H9 (cell line): ENCODE data around the gene TMEM51. TPM values are rescaled to one million over a fixed set of nuclear protein-coding genes. Genes with fewer than 3 reads are reported as not detected.

Source experiments
- DNase-seq: peaks from one replicate; pipeline ENCODE4 v3.0.0-alpha.2; 2017
- H2AFZ ChIP-seq: one replicate; pipeline ENCODE4 v1.6.1; 2013; ENCODE audit warnings: mild to moderate bottlenecking, low read length, control low read depth, moderate library complexity
- H2AK5ac ChIP-seq: 2 replicates; pipeline ENCODE4 v1.6.1; 2013; ENCODE audit warnings: low read length, control low read depth, mixed read lengths; ENCODE audit not compliant: insufficient read length
- H2BK120ac ChIP-seq: one replicate; pipeline ENCODE4 v1.6.1; 2013; ENCODE audit warnings: low read depth, mild to moderate bottlenecking, low read length, control low read depth, inconsistent platforms; ENCODE audit not compliant: poor library complexity, severe bottlenecking
- H2BK12ac ChIP-seq: 2 replicates; pipeline ENCODE4 v1.6.1; 2013; ENCODE audit warnings: low read length, control low read depth, mixed read lengths, low read depth; ENCODE audit not compliant: insufficient read length
- H2BK15ac ChIP-seq: 2 replicates; pipeline ENCODE4 v1.6.1; 2013; ENCODE audit warnings: low read depth, low read length, control low read depth
- H2BK20ac ChIP-seq: one replicate; pipeline ENCODE4 v1.6.1; 2013; ENCODE audit warnings: low read depth, mild to moderate bottlenecking, low read length, control low read depth, inconsistent platforms; ENCODE audit not compliant: poor library complexity, severe bottlenecking
- H2BK5ac ChIP-seq: 2 replicates; pipeline ENCODE4 v1.6.1; 2013; ENCODE audit warnings: low read length, control low read depth, mixed read lengths; ENCODE audit not compliant: insufficient read length
- H3K14ac ChIP-seq: 2 replicates; pipeline ENCODE4 v1.6.1; 2013; ENCODE audit warnings: low read length, control low read depth; ENCODE audit not compliant: insufficient read depth
- H3K18ac ChIP-seq: 2 replicates; pipeline ENCODE4 v1.6.1; 2013; ENCODE audit warnings: low read depth, mild to moderate bottlenecking, mixed read lengths, low read length, control low read depth; ENCODE audit not compliant: insufficient read length
- H3K23ac ChIP-seq: 2 replicates; pipeline ENCODE4 v1.6.1; 2013; ENCODE audit warnings: low read length, control low read depth, mixed read lengths, low read depth; ENCODE audit not compliant: insufficient read length
- H3K23me2 ChIP-seq: 2 replicates; pipeline ENCODE4 v1.6.1; 2013; ENCODE audit warnings: low read depth, mild to moderate bottlenecking, mixed read lengths, low read length, control low read depth; ENCODE audit not compliant: insufficient read length, poor library complexity, severe bottlenecking
- H3K27ac ChIP-seq: 2 replicates; pipeline ENCODE4 v1.5.1; 2013; ENCODE audit warnings: low read length, control low read depth, mixed read lengths, low read depth; ENCODE audit not compliant: insufficient read length
- H3K27me3 ChIP-seq: 2 replicates; pipeline ENCODE4 v1.6.1; 2013; ENCODE audit warnings: low read length, control low read depth, inconsistent platforms; ENCODE audit not compliant: insufficient read depth
- H3K4ac ChIP-seq: 2 replicates; pipeline ENCODE4 v1.6.1; 2013; ENCODE audit warnings: low read depth, mild to moderate bottlenecking, control low read depth, inconsistent platforms, low read length, moderate library complexity
- H3K4me1 ChIP-seq: 2 replicates; pipeline ENCODE4 v1.6.1; 2013; ENCODE audit warnings: low read length, control low read depth, inconsistent platforms; ENCODE audit not compliant: insufficient read depth
- H3K4me2 ChIP-seq: 2 replicates; pipeline ENCODE4 v1.6.1; 2013; ENCODE audit warnings: low read length, control low read depth, mixed read lengths; ENCODE audit not compliant: insufficient read length, insufficient read depth
- H3K56ac ChIP-seq: 2 replicates; pipeline ENCODE4 v1.6.1; 2013; ENCODE audit warnings: low read depth, mild to moderate bottlenecking, mixed read lengths, low read length, control low read depth; ENCODE audit not compliant: insufficient read length
- H3K79me1 ChIP-seq: 2 replicates; pipeline ENCODE4 v1.6.1; 2013; ENCODE audit warnings: low read depth, mild to moderate bottlenecking, moderate library complexity, low read length, control low read depth, inconsistent platforms; ENCODE audit not compliant: insufficient read depth, poor library complexity, severe bottlenecking
- H3K79me2 ChIP-seq: 2 replicates; pipeline ENCODE4 v1.6.1; 2013; ENCODE audit warnings: low read length, control low read depth, inconsistent platforms; ENCODE audit not compliant: insufficient read depth
- H3K9ac ChIP-seq: 2 replicates; pipeline ENCODE4 v1.6.1; 2013; ENCODE audit warnings: low read length, control low read depth, mixed read lengths; ENCODE audit not compliant: insufficient read length; ENCODE audit errors: extremely low read depth
- H3K9me3 ChIP-seq: one replicate; pipeline ENCODE4 v1.6.1; 2013; ENCODE audit warnings: low read depth, low read length, inconsistent platforms; ENCODE audit not compliant: control insufficient read depth
- H3T11ph ChIP-seq: one replicate; pipeline ENCODE4 v1.6.1; 2013; ENCODE audit warnings: mild to moderate bottlenecking, low read length, control low read depth, inconsistent platforms
- H4K20me1 ChIP-seq: one replicate; pipeline ENCODE4 v1.6.1; 2013; ENCODE audit not compliant: control insufficient read depth, insufficient read length, insufficient read depth
- H4K5ac ChIP-seq: 2 replicates; pipeline ENCODE4 v1.6.1; 2013; ENCODE audit warnings: low read depth, mild to moderate bottlenecking, mixed read lengths, low read length, control low read depth; ENCODE audit not compliant: insufficient read length
- H4K8ac ChIP-seq: replicated peaks from 2 replicates; pipeline ENCODE4 v1.6.1; 2013; ENCODE audit warnings: low read length, control low read depth, mixed read lengths, low read depth; ENCODE audit not compliant: insufficient read length
- H4K91ac ChIP-seq: 2 replicates; pipeline ENCODE4 v1.6.1; 2013; ENCODE audit warnings: low read depth, mild to moderate bottlenecking, moderate library complexity, mixed read lengths, low read length, control low read depth; ENCODE audit not compliant: insufficient read length
- H3K27ac Mint-ChIP-seq, 3 experiments: 2 replicates in 2 of 3; 3 replicates in 1 of 3; pipeline ENCODE4 v1.8.0; 2020 to 2021; ENCODE audit warnings: mixed read lengths in 3 of 3, mild to moderate bottlenecking in 1 of 3, moderate library complexity in 1 of 3
- H3K27me3 Mint-ChIP-seq: 2 replicates; pipeline ENCODE4 v1.8.0; 2021; ENCODE audit warnings: low read depth, mild to moderate bottlenecking, moderate library complexity, mixed read lengths
- H3K36me3 Mint-ChIP-seq, 3 experiments: 2 replicates in 2 of 3; 3 replicates in 1 of 3; pipeline ENCODE4 v1.8.0; 2020 to 2021; ENCODE audit warnings: low read depth in 3 of 3, mixed read lengths in 3 of 3; ENCODE audit not compliant: insufficient read depth in 1 of 3
- H3K4me1 Mint-ChIP-seq, 2 experiments: 2 replicates each; pipeline ENCODE4 v1.8.0; 2020; ENCODE audit warnings: mixed read lengths in 2 of 2
- H3K4me3 Mint-ChIP-seq, 2 experiments: 2 replicates in 1 of 2; 3 replicates in 1 of 2; pipeline ENCODE4 v1.8.0; 2020 to 2021; ENCODE audit warnings: mild to moderate bottlenecking in 2 of 2, mixed read lengths in 2 of 2, moderate library complexity in 1 of 2
- H3K9me3 Mint-ChIP-seq, 2 experiments: 2 replicates in 1 of 2; 3 replicates in 1 of 2; pipeline ENCODE4 v1.8.0; 2020; ENCODE audit warnings: mild to moderate bottlenecking in 2 of 2, mixed read lengths in 2 of 2, moderate library complexity in 1 of 2
- WGBS: extraction: QIAGEN DNeasy Blood & Tissue Kit; methylation state at CpG from one replicate; pipeline ENCODE4 v1.1.7; 2013; ENCODE audit warnings: missing lambda C conversion rate, low lambda C conversion rate, mixed read lengths; ENCODE audit not compliant: insufficient read length; ENCODE audit errors: extremely low coverage; 5-methylcytosine and 5-hydroxymethylcytosine counted together
- total RNA-seq: library from RNA; stranded (reverse); gene quantifications from 2 replicates; pipeline ENCODE4 v1.2.1, GENCODE V29; 2021
- TF ChIP-seq, protein P1 (sequence below): fragments of 200-600 bp; sonication (generic); conservative IDR thresholded peaks from 3 replicates; pipeline ENCODE4 v1.8.0; 2021; ENCODE audit warnings: antibody characterized with exemption, mild to moderate bottlenecking

Gene TMEM51
- total RNA-seq, 1 experiment from 2014 or later = 4.6 TPM

GRCh38 chr1:15211424-15211823 is 57.9 kb downstream of the TMEM51 start:
- peaks cover 0 to 8% (median 3%) of the 10 kb centered on the region in 3 experiments; a peak in 3 of 7 replicates for H3K36me3 Mint-ChIP-seq
- Histone ChIP-seq H2AFZ (no peak overlapping the region), H2BK120ac (no peak overlapping the region), H2BK5ac (no peak overlapping the region), H4K91ac (no peak overlapping the region), H4K20me1 (no peaks in the 10 kb centered on the region), H3T11ph (no peak overlapping the region), H2BK20ac (no peak overlapping the region), H3K27me3 (no peaks in the 10 kb centered on the region), H3K79me2 (no peaks in the 10 kb centered on the region), H3K56ac (no peak overlapping the region), H3K27ac (no peak overlapping the region), H3K4ac (no peak overlapping the region), H3K14ac (no peak overlapping the region), H3K9me3 (no peaks in the 10 kb centered on the region), H4K8ac (no peak overlapping the region), H3K23ac (no peak overlapping the region), H2BK12ac (no peak overlapping the region), H3K4me2 (no peak overlapping the region), H4K5ac (no peak overlapping the region), H3K9ac (no peak overlapping the region), H3K4me1 (peaks cover 2% of the 10 kb centered on the region; the same call in 1 of the 2 replicates), H2BK15ac (no peak overlapping the region), H3K18ac (no peak overlapping the region), H2AK5ac (no peak overlapping the region), H3K79me1 (no peaks in the 10 kb centered on the region), H3K23me2 (no peaks in the 10 kb centered on the region)
- H3K4me3 Mint-ChIP-seq = no peak overlapping the region
- H3K27ac Mint-ChIP-seq = no peak overlapping the region
- H3K9me3 Mint-ChIP-seq = no peaks in the 10 kb centered on the region; a peak in 1 of 5 replicates
- no peaks in the 10 kb centered on the region for H3K27me3 Mint-ChIP-seq
- TF ChIP-seq, protein P1, sequence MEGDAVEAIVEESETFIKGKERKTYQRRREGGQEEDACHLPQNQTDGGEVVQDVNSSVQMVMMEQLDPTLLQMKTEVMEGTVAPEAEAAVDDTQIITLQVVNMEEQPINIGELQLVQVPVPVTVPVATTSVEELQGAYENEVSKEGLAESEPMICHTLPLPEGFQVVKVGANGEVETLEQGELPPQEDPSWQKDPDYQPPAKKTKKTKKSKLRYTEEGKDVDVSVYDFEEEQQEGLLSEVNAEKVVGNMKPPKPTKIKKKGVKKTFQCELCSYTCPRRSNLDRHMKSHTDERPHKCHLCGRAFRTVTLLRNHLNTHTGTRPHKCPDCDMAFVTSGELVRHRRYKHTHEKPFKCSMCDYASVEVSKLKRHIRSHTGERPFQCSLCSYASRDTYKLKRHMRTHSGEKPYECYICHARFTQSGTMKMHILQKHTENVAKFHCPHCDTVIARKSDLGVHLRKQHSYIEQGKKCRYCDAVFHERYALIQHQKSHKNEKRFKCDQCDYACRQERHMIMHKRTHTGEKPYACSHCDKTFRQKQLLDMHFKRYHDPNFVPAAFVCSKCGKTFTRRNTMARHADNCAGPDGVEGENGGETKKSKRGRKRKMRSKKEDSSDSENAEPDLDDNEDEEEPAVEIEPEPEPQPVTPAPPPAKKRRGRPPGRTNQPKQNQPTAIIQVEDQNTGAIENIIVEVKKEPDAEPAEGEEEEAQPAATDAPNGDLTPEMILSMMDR = no peak
- no peak for DNase-seq
- no CpG with 5 or more reads among the region's 3 CpGs for WGBS
- peaks cover 38 to 47% of the 10 kb centered on the region in 2 experiments for H3K4me1 Mint-ChIP-seq
